Kidney (tissue), 14 donors: ENCODE data around the gene PSMD9. TPM values are rescaled to one million over a fixed set of nuclear protein-coding genes. Genes with fewer than 3 reads are reported as not detected.

Experiments used
- DNase-seq, 5 donors: peaks; one replicate each; pipeline ENCODE4 v3.0.0-alpha.2; 2013 to 2020
- FAIRE-seq: peaks from 2 replicates; lab custom pipeline; 2012; peaks lifted over from hg19 to GRCh38; lab: Jason Lieb, UNC
- H3K27ac ChIP-seq, 2 donors: one replicate each; pipeline ENCODE4 v1.7.0; 2013; ENCODE audit warnings: low read depth in 2 of 2, low read length in 2 of 2, inconsistent platforms in 1 of 2
- H3K27me3 ChIP-seq: one replicate; pipeline ENCODE4 v1.7.1; 2013; ENCODE audit warnings: low read length, inconsistent platforms; ENCODE audit not compliant: control insufficient read depth, insufficient read depth
- H3K36me3 ChIP-seq, 3 donors: one replicate each; pipeline versions ENCODE4 v1.7.0 to v1.7.1; 2013; ENCODE audit warnings: low read length in 3 of 3, control low read depth in 1 of 3, inconsistent platforms in 1 of 3; ENCODE audit not compliant: insufficient read depth in 3 of 3, control insufficient read depth in 2 of 3
- H3K4me1 ChIP-seq, 3 donors: one replicate each; pipeline versions ENCODE4 v1.7.0 to v1.7.1; 2013; ENCODE audit warnings: low read length in 3 of 3, inconsistent platforms in 1 of 3, low read depth in 1 of 3; ENCODE audit not compliant: control insufficient read depth in 2 of 3, insufficient read depth in 2 of 3
- H3K4me3 ChIP-seq, 3 donors: one replicate each; pipeline versions ENCODE4 v1.7.0 to v1.8.1; 2013; ENCODE audit warnings: low read length in 3 of 3, control low read depth in 1 of 3, inconsistent platforms in 1 of 3
- H3K9ac ChIP-seq, 3 donors: one replicate each; pipeline versions ENCODE4 v1.7.0 to v1.7.1; 2013; ENCODE audit warnings: low read length in 3 of 3, control low read depth in 1 of 3, inconsistent platforms in 1 of 3
- H3K9me3 ChIP-seq, 3 donors: one replicate each; pipeline versions ENCODE4 v1.7.0 to v1.7.1; 2013; ENCODE audit warnings: low read length in 3 of 3, control low read depth in 1 of 3, inconsistent platforms in 1 of 3; ENCODE audit not compliant: control insufficient read depth in 2 of 3, insufficient read depth in 1 of 3
- CTCF ChIP-seq: IDR thresholded peaks from 3 replicates; pipeline ENCODE4 v1.5.1; 2012; ENCODE audit warnings: mild to moderate bottlenecking, moderate library complexity, borderline replicate concordance; ENCODE audit not compliant: insufficient read depth; ENCODE audit errors: extremely low read depth
- intact Hi-C: fragments of 100-400 bp; cut with DNase I; formaldehyde crosslinking; loops from one replicate; pipeline ENCODE4 v1.11.1; 2022
- polyA plus RNA-seq: library from polyadenylated mRNA; stranded (reverse); fragments of 350-450 nt; fragmentation: Illumina TruSeq; extraction: RNeasy Lipid Tissue Mini Kit (QIAGEN cat#74804); gene quantifications from one replicate; pipeline ENCODE4 v1.2.3, GENCODE V29; 2014; ENCODE audit warnings: low read depth, low replicate concordance; ENCODE audit not compliant: insufficient read depth
- total RNA-seq: library from RNA; stranded (reverse); fragmentation: NEBNext Ultra II Directional; extraction: Animal tissue kit (Norgen Biotek cat#: 25700); gene quantifications from one replicate; pipeline ENCODE4 v1.2.1, GENCODE V29; 2021
- donor health status: control.
- donor health status: control.
- donor health status: control.
- donor health status: control.
- donor health status: control.
- donor health status: DM: yes; HTN: yes; CAD: no.
- donor health status: Normal renal cell carcinoma (clear cell type).

Gene PSMD9
- total and polyA plus RNA-seq, 2 donors from 2014 or later = 54.9 to 115 TPM

- intact Hi-C loops = no loop called here
- FAIRE-seq (no peak), DNase-seq (no peak)
- Histone ChIP-seq H3K9me3 (no peaks in the 10 kb centered on the region), H3K27me3 (no peaks in the 10 kb centered on the region), H3K4me1 (peaks cover 2 to 27% (median 10%) of the 10 kb centered on the region in 3 donors), H3K36me3 (peaks cover 0 to 18% (median 6%) of the 10 kb centered on the region in 3 donors), H3K4me3 (no peak overlapping the region), H3K9ac (no peak overlapping the region), H3K27ac (peak overlapping the region in 1 of 2 donors; percentile 9)
- no peak for TF ChIP-seq CTCF
Observed at GRCh38 chr12:121892673-121893561, 4.3 kb downstream of the PSMD9 start.

GRCh38 chr12:121893961-121894460 lies 5.4 kb downstream of the PSMD9 start:
- H3K4me1 ChIP-seq = peaks cover 0 to 22% (median 10%) of the 10 kb centered on the region in 3 donors
- peak overlapping the region; percentile 46 to 76 for H3K27ac ChIP-seq
- peaks cover 0 to 18% (median 7%) of the 10 kb centered on the region in 3 donors for H3K36me3 ChIP-seq
- no peaks in the 10 kb centered on the region for H3K27me3 ChIP-seq
- no peak for TF ChIP-seq CTCF
- DNase-seq (peak in 4 of 5 donors; percentile 62 to 77 (median 70)), FAIRE-seq (no peak)
- no peaks in the 10 kb centered on the region for H3K9me3 ChIP-seq
- intact Hi-C loops = no loop called here
- H3K4me3 ChIP-seq = no peak overlapping the region
- no peak overlapping the region for H3K9ac ChIP-seq

GRCh38 chr12:121894633-121895032 lies 6.0 kb downstream of the PSMD9 start:
- peak; percentile 20 for TF ChIP-seq CTCF
- no peaks in the 10 kb centered on the region for H3K27me3 ChIP-seq
- H3K36me3 ChIP-seq = peaks cover 0 to 23% (median 7%) of the 10 kb centered on the region in 3 donors
- H3K27ac ChIP-seq = peak overlapping the region in 1 of 2 donors; percentile 76
- H3K4me1 ChIP-seq = peaks cover 0 to 19% (median 10%) of the 10 kb centered on the region in 3 donors
- H3K9ac ChIP-seq = no peak overlapping the region
- peak in 4 of 5 donors; percentile 63 to 82 (median 73) for DNase-seq
- H3K4me3 ChIP-seq = no peak overlapping the region
- intact Hi-C loops = no loop called here
- H3K9me3 ChIP-seq = no peaks in the 10 kb centered on the region
- FAIRE-seq = no peak
